Lower lobe of right lung (tissue), 2 donors: ENCODE data around the gene SCN4B. TPM values are rescaled to one million over a fixed set of nuclear protein-coding genes. Genes with fewer than 3 reads are reported as not detected.
A peak's percentile ranks its signal among the peaks of the same experiment; 100 is the strongest.

Experiments used
- ATAC-seq, 2 donors: fragments of 200-7000 bp; cut with Tn5 transposase; one replicate each; pipeline ENCODE4 v1.9.1; 2020 to 2022; ENCODE audit warnings: mild to moderate bottlenecking in 2 of 2, moderate library complexity in 2 of 2
- DNase-seq: peaks from one replicate; pipeline ENCODE4 v3.0.0-alpha.2; 2020
- H3K27ac ChIP-seq: fragments of 200-600 bp; one replicate; pipeline ENCODE4 v1.8.0; 2022
- H3K27me3 ChIP-seq: fragments of 200-600 bp; one replicate; pipeline ENCODE4 v1.8.0; 2022; ENCODE audit warnings: low read depth
- H3K36me3 ChIP-seq: fragments of 200-600 bp; one replicate; pipeline ENCODE4 v1.8.0; 2022; ENCODE audit warnings: mild to moderate bottlenecking
- H3K4me1 ChIP-seq: fragments of 200-600 bp; one replicate; pipeline ENCODE4 v1.8.0; 2022
- H3K4me3 ChIP-seq: fragments of 200-600 bp; one replicate; pipeline ENCODE4 v1.8.0; 2022; ENCODE audit warnings: mild to moderate bottlenecking
- H3K9me3 ChIP-seq: fragments of 200-600 bp; one replicate; pipeline ENCODE4 v1.8.0; 2022
- intact Hi-C: fragments of 100-400 bp; cut with DNase I; formaldehyde crosslinking; loops from one replicate; pipeline ENCODE4 v1.11.0; 2022
- total RNA-seq: library from RNA; stranded (reverse); fragmentation: NEBNext Ultra II Directional; extraction: Animal tissue kit (Norgen Biotek cat#: 25700); gene quantifications from one replicate; pipeline ENCODE4 v1.2.1, GENCODE V29; 2021
- TF ChIP-seq, protein P1 (sequence below): fragments of 200-600 bp; IDR thresholded peaks from one replicate; pipeline ENCODE4 v1.8.0; 2022; ENCODE audit warnings: antibody characterized with exemption, mild to moderate bottlenecking
- donor health status: DM: no; HTN: yes; CAD: no; lungs with severe emphysema.

The SCN4B gene
- total RNA-seq, 1 donor from 2014 or later, result 6.0 TPM

DNA sequence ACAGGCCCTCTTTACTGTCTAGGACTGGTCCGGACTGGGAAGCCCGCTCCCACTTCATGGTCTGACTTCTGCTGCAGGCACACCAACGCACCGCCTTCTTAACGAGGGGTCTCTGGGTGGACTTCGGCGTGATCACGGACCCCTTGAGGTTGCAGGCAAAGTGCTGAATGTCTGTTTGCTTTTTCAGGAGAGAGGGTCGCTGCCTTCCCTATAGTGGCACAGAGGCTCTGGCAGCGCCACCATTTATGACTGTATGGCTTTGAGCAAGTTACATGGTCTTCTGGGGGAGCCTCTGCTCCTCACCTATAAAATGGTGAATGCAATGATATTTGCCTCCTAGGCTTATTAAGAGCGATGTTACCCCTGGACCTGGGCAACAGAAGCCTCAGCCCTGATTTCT is 1.4 kb upstream of the SCN4B start:
- Histone ChIP-seq H3K36me3 (no peaks in the 10 kb centered on the region), H3K9me3 (no peaks in the 10 kb centered on the region), H3K27me3 (peaks cover 57% of the 10 kb centered on the region), H3K27ac (no peak overlapping the region), H3K4me3 (no peak overlapping the region), H3K4me1 (peaks cover 19% of the 10 kb centered on the region)
- no peak for DNase-seq
- intact Hi-C loops, result no loop called here
- TF ChIP-seq, protein P1, sequence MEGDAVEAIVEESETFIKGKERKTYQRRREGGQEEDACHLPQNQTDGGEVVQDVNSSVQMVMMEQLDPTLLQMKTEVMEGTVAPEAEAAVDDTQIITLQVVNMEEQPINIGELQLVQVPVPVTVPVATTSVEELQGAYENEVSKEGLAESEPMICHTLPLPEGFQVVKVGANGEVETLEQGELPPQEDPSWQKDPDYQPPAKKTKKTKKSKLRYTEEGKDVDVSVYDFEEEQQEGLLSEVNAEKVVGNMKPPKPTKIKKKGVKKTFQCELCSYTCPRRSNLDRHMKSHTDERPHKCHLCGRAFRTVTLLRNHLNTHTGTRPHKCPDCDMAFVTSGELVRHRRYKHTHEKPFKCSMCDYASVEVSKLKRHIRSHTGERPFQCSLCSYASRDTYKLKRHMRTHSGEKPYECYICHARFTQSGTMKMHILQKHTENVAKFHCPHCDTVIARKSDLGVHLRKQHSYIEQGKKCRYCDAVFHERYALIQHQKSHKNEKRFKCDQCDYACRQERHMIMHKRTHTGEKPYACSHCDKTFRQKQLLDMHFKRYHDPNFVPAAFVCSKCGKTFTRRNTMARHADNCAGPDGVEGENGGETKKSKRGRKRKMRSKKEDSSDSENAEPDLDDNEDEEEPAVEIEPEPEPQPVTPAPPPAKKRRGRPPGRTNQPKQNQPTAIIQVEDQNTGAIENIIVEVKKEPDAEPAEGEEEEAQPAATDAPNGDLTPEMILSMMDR, result no peak
- ATAC-seq, result no peak

DNA sequence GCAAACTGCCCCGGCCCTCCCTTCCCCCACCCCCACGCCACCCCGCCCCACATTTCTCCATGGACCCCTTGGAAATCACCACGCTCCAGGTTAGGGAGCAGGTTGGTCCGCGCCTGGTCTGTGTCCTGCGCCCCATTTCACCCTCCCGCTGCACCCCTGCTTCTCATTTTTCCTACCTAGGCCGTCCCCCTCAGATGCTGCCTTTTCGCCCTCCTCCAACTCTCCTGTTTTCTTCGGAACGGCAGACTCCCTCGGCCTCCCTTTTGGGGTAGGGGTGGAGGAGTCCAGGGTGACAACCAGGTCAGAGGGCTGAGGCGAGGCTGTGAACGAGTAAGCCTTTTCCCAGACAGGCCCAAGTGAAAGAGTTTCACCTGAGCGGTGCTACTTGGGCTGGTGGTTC is 893 bp upstream of the SCN4B start:
- Histone ChIP-seq H3K9me3 (no peaks in the 10 kb centered on the region), H3K27ac (no peak overlapping the region), H3K27me3 (peaks cover 57% of the 10 kb centered on the region), H3K4me1 (peaks cover 19% of the 10 kb centered on the region), H3K36me3 (no peaks in the 10 kb centered on the region), H3K4me3 (peak overlapping the region; percentile 56)
- ATAC-seq (no peak), DNase-seq (no peak)
- intact Hi-C loops, result no loop called here
- TF ChIP-seq, protein P1, result no peak

DNA sequence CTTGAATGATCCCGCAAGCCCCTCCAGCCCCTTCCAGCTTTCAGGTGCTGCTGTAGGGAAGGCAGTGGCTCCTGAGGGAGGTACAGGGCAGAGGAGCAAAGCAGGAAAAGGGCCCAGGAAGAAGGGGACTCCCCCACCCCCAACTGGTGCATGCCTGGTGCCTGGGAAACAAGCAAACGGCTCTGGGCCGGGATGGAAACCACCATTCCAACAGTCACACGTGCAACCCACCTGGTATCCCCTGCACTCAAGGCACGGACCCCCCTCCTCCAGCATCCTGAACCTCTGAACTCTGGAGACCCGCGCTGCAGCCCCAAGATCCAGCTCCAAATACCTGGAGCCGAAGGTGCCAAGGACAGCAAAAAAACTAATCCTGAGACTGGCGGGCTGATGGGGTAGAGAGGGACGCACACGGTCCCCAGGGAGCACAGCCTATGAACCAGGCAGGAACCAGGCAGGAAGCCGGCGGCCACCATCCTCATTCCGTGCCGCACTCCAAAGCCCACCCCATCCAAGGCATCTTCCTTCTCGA is 537 bp downstream of the SCN4B start:
- H3K4me3 ChIP-seq, result peak overlapping the region; percentile 56
- ATAC-seq, result peak in 1 of 2 donors; percentile 13
- peaks cover 19% of the 10 kb centered on the region for H3K4me1 ChIP-seq
- intact Hi-C loops, result no loop called here
- H3K36me3 ChIP-seq, result no peaks in the 10 kb centered on the region
- no peak overlapping the region for H3K27ac ChIP-seq
- H3K9me3 ChIP-seq, result no peaks in the 10 kb centered on the region
- TF ChIP-seq, protein P1, result no peak
- H3K27me3 ChIP-seq, result peaks cover 52% of the 10 kb centered on the region
- no peak for DNase-seq

DNA sequence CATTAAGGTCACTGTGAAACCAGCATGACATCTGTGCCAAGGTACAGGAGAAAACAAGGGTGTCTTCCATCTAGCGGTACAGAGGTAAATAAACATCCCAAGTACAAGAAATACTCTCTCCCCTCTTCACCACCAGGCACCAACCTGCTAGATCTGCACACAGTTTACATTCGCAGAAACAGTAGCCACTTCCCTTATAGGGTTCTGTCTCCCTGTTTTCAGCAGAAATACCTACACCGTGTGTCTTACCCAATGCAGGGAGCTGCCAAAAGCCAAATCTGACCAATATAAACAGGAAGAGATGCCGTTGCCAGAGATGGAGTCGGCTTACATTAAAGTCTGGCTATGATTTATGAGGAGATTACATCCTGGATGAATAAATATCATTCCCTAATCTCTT is 1.2 kb downstream of the SCN4B start:
- Histone ChIP-seq H3K27me3 (peaks cover 46% of the 10 kb centered on the region), H3K9me3 (no peaks in the 10 kb centered on the region), H3K36me3 (no peaks in the 10 kb centered on the region), H3K4me1 (peaks cover 19% of the 10 kb centered on the region), H3K4me3 (no peak overlapping the region), H3K27ac (no peak overlapping the region)
- DNase-seq (no peak), ATAC-seq (no peak)
- TF ChIP-seq, protein P1, result no peak
- intact Hi-C loops, result no loop called here

DNA sequence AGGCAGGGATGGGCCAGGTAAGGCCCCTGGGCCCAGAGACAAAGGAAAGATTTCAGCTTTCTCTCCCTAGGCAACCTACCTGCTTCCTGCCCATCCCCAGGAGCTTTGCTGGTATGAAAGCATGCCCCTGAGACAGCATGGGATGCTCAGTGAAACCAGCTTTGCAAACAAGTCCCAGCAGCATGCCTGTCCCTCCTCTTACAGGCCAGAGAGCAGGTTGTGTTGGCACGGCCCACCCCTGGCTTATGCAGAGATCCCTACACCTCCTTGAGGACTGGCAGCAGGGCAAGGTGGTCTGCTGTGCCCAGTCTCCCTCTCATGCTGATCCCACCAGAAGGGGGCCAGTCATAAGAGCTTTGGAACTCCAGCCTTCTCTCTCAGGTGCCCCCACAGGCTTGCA is 3.1 kb downstream of the SCN4B start:
- H3K27ac ChIP-seq, result no peak overlapping the region
- H3K9me3 ChIP-seq, result no peaks in the 10 kb centered on the region
- DNase-seq (no peak), ATAC-seq (no peak)
- intact Hi-C loops, result no loop called here
- peaks cover 19% of the 10 kb centered on the region for H3K4me1 ChIP-seq
- peaks cover 36% of the 10 kb centered on the region for H3K27me3 ChIP-seq
- H3K4me3 ChIP-seq, result no peak overlapping the region
- TF ChIP-seq, protein P1, result no peak
- H3K36me3 ChIP-seq, result no peaks in the 10 kb centered on the region
